ENCODE results near the gene GPRC5B.

Gene GPRC5B

DNA sequence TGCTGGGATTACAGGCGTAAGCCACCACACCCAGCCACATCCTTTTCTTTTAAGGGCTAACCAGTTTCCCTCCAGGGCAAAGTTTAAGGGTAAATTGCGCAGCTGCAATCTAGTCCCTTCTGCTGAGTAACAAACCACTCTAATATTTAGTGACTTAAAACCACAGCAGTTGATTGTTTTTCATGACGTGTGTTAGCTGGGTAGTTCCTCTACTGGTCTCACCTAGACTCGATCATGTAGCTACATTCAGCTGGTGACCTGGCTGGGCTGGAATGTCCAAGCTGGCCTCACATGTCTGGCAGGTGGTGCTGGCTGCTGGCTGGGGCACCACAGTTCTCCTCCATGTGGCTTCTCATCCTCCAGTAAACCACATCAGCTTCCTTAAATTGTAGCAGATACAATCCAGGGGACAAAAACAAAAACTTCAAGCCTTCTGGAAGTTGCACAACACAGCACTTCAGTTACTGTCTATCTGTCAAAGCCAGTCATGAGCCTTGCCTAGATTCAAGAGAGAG lies 75.5 kb downstream of the GPRC5B start:
- DNase-seq: no peak

GRCh38 chr16:19808061-19808641 lies 76.5 kb downstream of the GPRC5B start:
- DNase-seq: no peak

Measured in activated T-cell treated with anti-CD3 and anti-CD28 coated beads for 4 hours (primary cell).